AG09309 (cell line): ENCODE measurements around the gene ANO6.
A peak's percentile ranks its signal among the peaks of the same experiment; 100 is the strongest.
"Not testable (repeated sequence)": the region's sequence is repeated elsewhere in the genome, so short reads cannot be mapped to it uniquely, and the experiment has no call there.

Source experiments
- DNase-seq: peaks from one replicate; pipeline ENCODE4 v3.0.0-alpha.2; 2010; ENCODE audit warnings: low read depth
- H3K4me3 ChIP-seq: 2 replicates; pipeline ENCODE4 v1.5.1; 2011; ENCODE audit warnings: mild to moderate bottlenecking, low read depth, low read length, moderate library complexity; ENCODE audit not compliant: control insufficient read depth
- TF ChIP-seq, protein P1 (sequence below): IDR thresholded peaks from 2 replicates; pipeline ENCODE4 v1.5.1; 2011; ENCODE audit warnings: mild to moderate bottlenecking, low read depth, low read length, inconsistent platforms; ENCODE audit not compliant: insufficient read depth, control insufficient read depth; ENCODE audit errors: missing control alignments

Gene ANO6

DNA sequence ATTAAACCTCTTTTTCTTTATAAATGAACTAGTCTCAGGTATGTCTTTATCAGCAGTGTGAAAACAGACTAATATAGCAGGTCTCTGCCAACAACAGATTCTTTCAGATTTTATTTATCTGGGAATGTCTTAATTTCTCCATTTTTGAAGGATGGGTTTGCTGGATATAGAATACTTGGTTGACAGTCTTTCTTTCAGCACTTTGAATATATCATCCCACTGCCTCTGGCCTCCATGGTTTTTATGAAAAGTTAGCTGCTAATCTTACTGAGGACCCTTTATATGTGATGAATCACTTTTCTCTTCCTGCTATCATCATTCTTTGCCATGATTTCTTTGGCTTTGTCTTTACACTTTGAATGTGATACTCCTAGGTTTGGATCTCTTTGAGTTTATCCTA is 148.0 kb downstream of the ANO6 start:
- DNase-seq: no peak
- TF ChIP-seq, protein P1, sequence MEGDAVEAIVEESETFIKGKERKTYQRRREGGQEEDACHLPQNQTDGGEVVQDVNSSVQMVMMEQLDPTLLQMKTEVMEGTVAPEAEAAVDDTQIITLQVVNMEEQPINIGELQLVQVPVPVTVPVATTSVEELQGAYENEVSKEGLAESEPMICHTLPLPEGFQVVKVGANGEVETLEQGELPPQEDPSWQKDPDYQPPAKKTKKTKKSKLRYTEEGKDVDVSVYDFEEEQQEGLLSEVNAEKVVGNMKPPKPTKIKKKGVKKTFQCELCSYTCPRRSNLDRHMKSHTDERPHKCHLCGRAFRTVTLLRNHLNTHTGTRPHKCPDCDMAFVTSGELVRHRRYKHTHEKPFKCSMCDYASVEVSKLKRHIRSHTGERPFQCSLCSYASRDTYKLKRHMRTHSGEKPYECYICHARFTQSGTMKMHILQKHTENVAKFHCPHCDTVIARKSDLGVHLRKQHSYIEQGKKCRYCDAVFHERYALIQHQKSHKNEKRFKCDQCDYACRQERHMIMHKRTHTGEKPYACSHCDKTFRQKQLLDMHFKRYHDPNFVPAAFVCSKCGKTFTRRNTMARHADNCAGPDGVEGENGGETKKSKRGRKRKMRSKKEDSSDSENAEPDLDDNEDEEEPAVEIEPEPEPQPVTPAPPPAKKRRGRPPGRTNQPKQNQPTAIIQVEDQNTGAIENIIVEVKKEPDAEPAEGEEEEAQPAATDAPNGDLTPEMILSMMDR: no peak
- H3K4me3 ChIP-seq: no peak overlapping the region

DNA sequence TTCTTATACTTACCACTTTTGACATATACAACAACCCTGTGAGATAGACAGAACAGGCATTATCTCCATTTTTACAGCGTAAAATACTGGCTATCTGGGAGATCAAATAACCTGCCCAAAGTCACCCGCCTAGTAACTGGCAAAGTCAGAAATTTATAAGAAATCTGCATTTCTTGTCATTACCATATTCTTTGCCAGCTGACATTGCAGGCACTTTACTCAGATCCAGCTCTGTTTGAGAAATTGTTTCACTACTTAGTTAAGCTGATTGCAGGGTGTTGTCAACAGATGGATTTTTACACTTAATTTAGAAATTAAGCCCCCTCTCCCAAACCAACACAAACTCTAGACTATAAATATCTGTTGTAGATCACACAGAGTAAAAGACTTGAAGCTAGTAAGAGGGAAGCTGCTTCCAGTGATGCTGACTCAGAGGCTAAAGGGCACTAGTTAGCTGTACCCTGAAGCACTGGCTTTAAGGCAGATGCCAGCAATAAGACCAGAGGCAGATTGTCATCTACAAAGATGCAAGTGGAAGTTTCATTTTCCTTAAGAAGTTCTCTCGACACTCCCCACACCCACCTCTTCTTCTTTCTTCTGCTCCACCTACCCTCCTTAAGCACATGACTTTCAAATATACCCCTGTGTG is 153.1 kb downstream of the ANO6 start:
- no peak overlapping the region for H3K4me3 ChIP-seq
- DNase-seq: peak; percentile 29
- TF ChIP-seq, protein P1: no peak

DNA sequence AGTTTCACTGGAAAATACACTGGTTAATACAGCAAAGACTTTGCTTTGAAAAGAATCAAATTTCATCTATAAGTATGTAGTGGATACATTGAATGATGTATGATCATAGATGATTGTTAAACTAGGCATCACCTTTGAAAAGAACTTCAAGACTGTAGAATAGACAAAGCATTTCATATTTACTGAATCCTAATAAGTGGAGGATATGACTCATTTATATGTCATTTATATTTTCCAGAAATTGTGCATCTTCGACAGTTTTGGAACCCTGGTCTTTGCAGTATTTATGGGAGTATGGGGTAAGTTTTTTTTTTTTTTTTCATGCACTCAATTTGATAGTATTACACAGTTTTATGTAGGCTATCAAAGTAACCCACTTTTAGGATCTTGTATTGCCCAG is 161.9 kb downstream of the ANO6 start:
- no peak for DNase-seq
- TF ChIP-seq, protein P1: no peak
- H3K4me3 ChIP-seq: no peak overlapping the region

DNA sequence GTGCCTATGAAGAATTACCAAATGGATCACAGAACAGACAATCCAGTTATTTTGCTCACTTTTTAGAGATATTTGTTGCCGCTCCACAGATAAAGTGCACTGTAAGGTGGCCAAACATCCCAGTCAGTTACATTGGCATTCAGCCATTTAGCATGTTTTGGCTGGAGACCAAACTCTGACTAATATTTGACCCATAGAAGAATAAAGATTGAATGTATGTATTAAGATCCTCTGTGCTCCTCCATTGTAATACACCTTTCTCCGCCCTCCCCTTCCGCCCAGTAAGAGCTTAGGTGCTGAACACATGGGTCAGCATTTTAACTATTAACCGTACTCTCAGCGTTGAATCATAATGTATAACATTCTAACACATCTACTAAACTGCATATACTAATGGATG is 163.4 kb downstream of the ANO6 start:
- TF ChIP-seq, protein P1: no peak
- no peak for DNase-seq

DNA sequence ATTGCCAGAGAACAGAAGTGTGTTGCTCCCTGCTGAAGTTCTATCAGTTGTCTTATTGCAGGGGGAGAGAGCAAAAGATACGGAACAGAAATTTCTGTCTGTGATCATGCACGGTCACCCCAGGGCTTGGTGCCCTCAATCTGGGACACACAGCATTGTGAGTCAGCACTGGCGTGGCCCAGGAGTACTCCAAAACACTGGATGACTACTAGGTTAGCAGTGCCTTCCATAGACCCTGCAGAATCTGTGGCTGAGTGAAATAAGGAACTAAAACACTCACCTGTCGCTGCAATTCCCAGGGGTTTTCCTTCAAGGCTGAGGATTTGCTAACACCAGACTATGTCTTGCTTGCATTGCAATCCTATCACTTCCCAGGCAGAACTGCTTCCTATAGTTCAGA is 165.5 kb downstream of the ANO6 start:
- TF ChIP-seq, protein P1: no peak
- no peak for DNase-seq
- H3K4me3 ChIP-seq: no peak overlapping the region

More for the DNA sequence above, 163.4 kb downstream of the ANO6 start:
- no peak overlapping the region for H3K4me3 ChIP-seq

DNA sequence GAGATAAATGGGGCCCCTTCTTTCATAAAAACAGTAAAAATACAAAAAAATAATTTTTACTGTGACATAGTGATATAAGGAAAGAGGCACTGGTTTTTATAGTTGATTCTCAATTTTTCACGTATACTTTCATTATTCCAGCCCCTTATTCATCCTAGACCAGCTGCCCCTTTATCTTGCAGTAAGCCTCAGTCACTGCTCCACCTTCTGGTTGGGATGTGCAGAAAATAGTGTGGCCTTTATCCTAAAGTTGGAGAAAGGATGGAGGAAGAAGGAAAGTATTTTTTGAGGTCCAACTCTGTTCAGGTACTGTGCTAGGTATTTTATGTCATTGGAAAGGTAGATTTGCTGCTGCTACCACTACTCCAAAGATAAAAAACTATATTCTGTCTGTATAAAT is 172.7 kb downstream of the ANO6 start:
- peak; percentile 11 for DNase-seq
- H3K4me3 ChIP-seq: no peak overlapping the region
- TF ChIP-seq, protein P1: peak; percentile 81

DNA sequence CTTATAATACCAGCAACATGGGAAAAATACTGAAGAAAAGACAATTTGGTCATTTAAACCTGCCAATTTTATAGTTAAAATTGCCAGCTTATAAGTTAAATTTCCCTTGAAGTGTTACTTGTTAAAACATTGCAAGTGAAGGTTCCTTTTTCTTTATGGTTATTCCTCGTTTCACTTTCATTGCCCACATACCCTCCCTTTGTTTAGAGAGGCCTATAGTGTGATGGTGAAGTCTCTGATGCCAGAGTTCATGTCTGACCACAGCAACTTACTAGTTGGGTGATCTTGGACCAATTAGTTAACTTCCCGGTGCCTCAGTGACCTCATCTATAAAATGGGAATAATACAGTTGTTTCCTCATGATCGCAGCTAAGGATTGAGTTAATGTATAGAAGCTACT is 173.5 kb downstream of the ANO6 start:
- DNase-seq: no peak
- TF ChIP-seq, protein P1: no peak
- no peak overlapping the region for H3K4me3 ChIP-seq

DNA sequence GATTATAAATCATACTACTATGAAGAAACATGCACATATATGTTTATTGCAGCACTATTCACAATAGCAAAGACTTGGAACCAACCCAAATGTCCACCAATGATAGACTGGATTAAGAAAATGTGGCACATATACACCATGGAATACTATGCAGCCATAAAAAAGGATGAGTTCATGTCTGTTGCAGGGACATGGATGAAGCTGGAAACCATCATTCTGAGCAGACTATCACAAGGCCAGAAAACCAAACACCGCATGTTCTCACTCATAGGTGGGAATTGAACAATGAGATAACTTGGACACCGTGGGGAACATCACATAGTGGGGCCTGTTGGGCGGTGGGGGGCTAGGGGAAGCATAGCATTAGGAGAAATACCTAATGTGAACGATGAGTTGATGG is 181.6 kb downstream of the ANO6 start:
- not testable (repeated sequence) for H3K4me3 ChIP-seq, DNase-seq
